Measurements from ENCODE around the gene AK2.
A peak's percentile ranks its signal among the peaks of the same experiment; 100 is the strongest.
"Not testable (repeated sequence)": the region's sequence is repeated elsewhere in the genome, so short reads cannot be mapped to it uniquely, and the experiment has no call there.

AK2 gene

GRCh38 chr1:33036526-33037503 lies at the start of gene AK2:
AK2 (minus strand) TSS chr1:33036883; CDS start chr1:33036828, 55 bp downstream.
- DNase-seq: peak; percentile 99

- peak; percentile 25 for DNase-seq
Measured at GRCh38 chr1:33086384-33086850, 49.7 kb upstream of the AK2 start.

GRCh38 chr1:33085332-33085731 lies 48.6 kb upstream of the AK2 start:
- no peak for DNase-seq

- DNase-seq: peak; percentile 18
Measured at GRCh38 chr1:33082575-33083108, 46.0 kb upstream of the AK2 start.

- no peak for DNase-seq
Measured at GRCh38 chr1:33081554-33082305, 45.0 kb upstream of the AK2 start.

GRCh38 chr1:33080885-33081553 lies 44.3 kb upstream of the AK2 start, which contains the start of gene AZIN2:
AZIN2 (plus strand) TSS chr1:33081153; CDS start chr1:33082250, 1,097 bp downstream.
- peak; percentile 78 for DNase-seq

GRCh38 chr1:33080373-33080772 lies 43.7 kb upstream of the AK2 start:
- DNase-seq: no peak

- no peak for DNase-seq
Measured at GRCh38 chr1:33078030-33078591, 41.4 kb upstream of the AK2 start.

GRCh38 chr1:33074193-33074945 lies 37.7 kb upstream of the AK2 start:
- no peak for DNase-seq

GRCh38 chr1:33072707-33073106 lies 36.0 kb upstream of the AK2 start:
- no peak for DNase-seq

- no peak for DNase-seq
Measured at GRCh38 chr1:33070628-33071027, 33.9 kb upstream of the AK2 start.

- not testable (repeated sequence) for DNase-seq
Measured at GRCh38 chr1:33068108-33068507, 31.4 kb upstream of the AK2 start.

GRCh38 chr1:33066477-33066876 lies 29.8 kb upstream of the AK2 start:
- DNase-seq: not testable (repeated sequence)

GRCh38 chr1:33065301-33065700 lies 28.6 kb upstream of the AK2 start:
- DNase-seq: no peak

GRCh38 chr1:33064284-33064683 lies 27.6 kb upstream of the AK2 start:
- DNase-seq: not testable (repeated sequence)

- no peak for DNase-seq
Measured at GRCh38 chr1:33061834-33062233, 25.2 kb upstream of the AK2 start.

GRCh38 chr1:33060579-33061083 lies 23.9 kb upstream of the AK2 start:
- DNase-seq: no peak

- DNase-seq: no peak
Measured at GRCh38 chr1:33057095-33057494, 20.4 kb upstream of the AK2 start.

- DNase-seq: no peak
Measured at GRCh38 chr1:33056426-33056825, 19.7 kb upstream of the AK2 start.

- DNase-seq: peak; percentile 16
Measured at GRCh38 chr1:33055210-33056008, 18.7 kb upstream of the AK2 start.
